DOHH2 (cell line): ENCODE data around the gene MYH13.

Source experiments
- H3F3A ChIP-seq: fragments of 200-600 bp; sonication (generic), shearing (Covaris generic); 2 replicates; pipeline ENCODE4 v1.6.0; 2016; ENCODE audit warnings: antibody characterized with exemption, mild to moderate bottlenecking; ENCODE audit not compliant: control insufficient read depth, insufficient read depth
- H3K27ac ChIP-seq: fragments of 200-600 bp; sonication (generic); 2 replicates; pipeline ENCODE4 v1.5.1; 2014; ENCODE audit warnings: low read depth, mild to moderate bottlenecking, low read length, moderate library complexity
- H3K27me3 ChIP-seq: fragments of 200-600 bp; sonication (generic); 2 replicates; pipeline ENCODE4 v1.6.1; 2014; ENCODE audit warnings: mild to moderate bottlenecking, low read length, mixed read lengths; ENCODE audit not compliant: control insufficient read depth
- H3K36me3 ChIP-seq: fragments of 200-600 bp; sonication (generic); 2 replicates; pipeline ENCODE4 v1.6.1; 2014; ENCODE audit warnings: mild to moderate bottlenecking, low read length, moderate library complexity, mixed read lengths; ENCODE audit not compliant: control insufficient read depth
- H3K4me1 ChIP-seq: fragments of 200-600 bp; sonication (generic); 2 replicates; pipeline ENCODE4 v1.6.1; 2014; ENCODE audit warnings: mild to moderate bottlenecking, low read length, mixed read lengths; ENCODE audit not compliant: control insufficient read depth
- H3K4me2 ChIP-seq: fragments of 200-600 bp; sonication (generic); 2 replicates; pipeline ENCODE4 v1.6.0; 2014; ENCODE audit warnings: mild to moderate bottlenecking, low read length, moderate library complexity
- H3K4me3 ChIP-seq: fragments of 200-600 bp; sonication (generic); 2 replicates; pipeline ENCODE4 v1.5.1; 2014; ENCODE audit warnings: mild to moderate bottlenecking, low read length, mixed read lengths
- H3K79me2 ChIP-seq: fragments of 200-600 bp; sonication (generic); 2 replicates; pipeline ENCODE4 v1.6.1; 2014; ENCODE audit warnings: mild to moderate bottlenecking, low read length, mixed read lengths; ENCODE audit not compliant: control insufficient read depth
- H3K9me2 ChIP-seq: fragments of 200-600 bp; sonication (generic); replicated peaks from 2 replicates; pipeline ENCODE4 v1.6.1; 2014; ENCODE audit warnings: mild to moderate bottlenecking, low read length, mixed read lengths; ENCODE audit not compliant: control insufficient read depth
- H3K9me3 ChIP-seq: fragments of 200-600 bp; sonication (generic); 2 replicates; pipeline ENCODE4 v1.6.1; 2014; ENCODE audit warnings: antibody characterized with exemption, low read length, mixed read lengths; ENCODE audit not compliant: control insufficient read depth, insufficient read depth
- H4K20me1 ChIP-seq: fragments of 200-600 bp; sonication (generic); 2 replicates; pipeline ENCODE4 v1.6.0; 2014; ENCODE audit warnings: low read depth, mild to moderate bottlenecking, antibody characterized with exemption, low read length, moderate library complexity; ENCODE audit not compliant: control insufficient read depth, insufficient read depth
- EZH2phosphoT487 ChIP-seq: fragments of 200-600 bp; sonication (generic); IDR thresholded peaks from 2 replicates; pipeline ENCODE4 v1.6.1; 2017; ENCODE audit warnings: borderline replicate concordance, mild to moderate bottlenecking, antibody characterized with exemption, low read length, moderate library complexity, mixed read lengths
- TF ChIP-seq, protein P1 (sequence below): fragments of 200-600 bp; sonication (generic); IDR thresholded peaks from one replicate; pipeline ENCODE4 v1.5.1; 2014; ENCODE audit warnings: antibody characterized with exemption, mild to moderate bottlenecking, low read depth, low read length; ENCODE audit not compliant: poor library complexity, severe bottlenecking

The MYH13 gene

DNA sequence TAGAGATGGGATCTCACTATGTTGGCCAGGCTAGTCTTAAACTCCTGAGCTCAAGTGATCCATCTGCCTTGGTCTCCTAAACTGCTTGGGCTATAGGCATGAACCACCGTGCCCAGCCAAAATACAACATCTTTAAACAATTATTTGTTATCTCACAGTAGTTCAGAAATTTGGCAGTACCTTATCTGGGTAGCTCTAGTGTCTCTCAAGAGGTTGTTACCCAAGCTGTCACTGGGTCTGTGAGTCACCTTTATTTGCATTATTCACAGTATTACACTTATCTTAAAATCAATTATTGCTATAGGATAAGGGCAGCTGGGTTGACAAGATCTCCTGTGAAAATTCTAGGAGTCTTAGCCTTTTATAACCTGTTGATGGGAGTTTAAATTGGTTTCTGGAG lies 110.4 kb downstream of the MYH13 start:
- Histone ChIP-seq H3F3A (no peaks in the 10 kb centered on the region), H3K9me3 (no peaks in the 10 kb centered on the region), H3K27me3 (no peaks in the 10 kb centered on the region), H3K4me3 (no peak overlapping the region), H3K4me2 (no peak overlapping the region), H3K9me2 (no peaks in the 10 kb centered on the region), H4K20me1 (no peaks in the 10 kb centered on the region), H3K36me3 (no peaks in the 10 kb centered on the region), H3K4me1 (no peaks in the 10 kb centered on the region), H3K27ac (no peak overlapping the region), H3K79me2 (no peaks in the 10 kb centered on the region)
- TF ChIP-seq, protein P1, sequence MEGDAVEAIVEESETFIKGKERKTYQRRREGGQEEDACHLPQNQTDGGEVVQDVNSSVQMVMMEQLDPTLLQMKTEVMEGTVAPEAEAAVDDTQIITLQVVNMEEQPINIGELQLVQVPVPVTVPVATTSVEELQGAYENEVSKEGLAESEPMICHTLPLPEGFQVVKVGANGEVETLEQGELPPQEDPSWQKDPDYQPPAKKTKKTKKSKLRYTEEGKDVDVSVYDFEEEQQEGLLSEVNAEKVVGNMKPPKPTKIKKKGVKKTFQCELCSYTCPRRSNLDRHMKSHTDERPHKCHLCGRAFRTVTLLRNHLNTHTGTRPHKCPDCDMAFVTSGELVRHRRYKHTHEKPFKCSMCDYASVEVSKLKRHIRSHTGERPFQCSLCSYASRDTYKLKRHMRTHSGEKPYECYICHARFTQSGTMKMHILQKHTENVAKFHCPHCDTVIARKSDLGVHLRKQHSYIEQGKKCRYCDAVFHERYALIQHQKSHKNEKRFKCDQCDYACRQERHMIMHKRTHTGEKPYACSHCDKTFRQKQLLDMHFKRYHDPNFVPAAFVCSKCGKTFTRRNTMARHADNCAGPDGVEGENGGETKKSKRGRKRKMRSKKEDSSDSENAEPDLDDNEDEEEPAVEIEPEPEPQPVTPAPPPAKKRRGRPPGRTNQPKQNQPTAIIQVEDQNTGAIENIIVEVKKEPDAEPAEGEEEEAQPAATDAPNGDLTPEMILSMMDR: no peak
- TF ChIP-seq EZH2phosphoT487: no peak

DNA sequence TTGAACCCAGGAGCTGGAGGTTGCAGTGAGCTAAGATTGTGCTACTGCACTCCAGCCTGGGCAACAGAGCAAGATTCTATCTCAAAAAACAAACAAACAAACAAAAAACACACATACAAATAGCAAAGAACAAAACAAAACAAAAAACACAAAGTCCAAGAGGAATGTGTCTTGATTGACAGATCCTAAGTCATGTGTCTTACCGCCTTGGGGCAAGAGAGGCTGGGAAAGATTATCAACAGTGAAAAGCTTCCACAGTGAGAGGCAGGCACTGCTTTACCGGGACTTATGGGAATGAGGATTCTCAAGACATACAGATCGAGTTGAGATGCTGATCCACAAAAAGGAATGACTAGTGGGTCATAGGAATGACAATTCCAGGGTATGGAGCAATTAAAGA lies 111.7 kb downstream of the MYH13 start:
- Histone ChIP-seq H3K9me3 (no peaks in the 10 kb centered on the region), H3K4me1 (no peaks in the 10 kb centered on the region), H3K27ac (no peak overlapping the region), H3K4me3 (no peak overlapping the region), H3K27me3 (no peaks in the 10 kb centered on the region), H3K79me2 (no peaks in the 10 kb centered on the region), H3K4me2 (no peak overlapping the region), H3K9me2 (no peaks in the 10 kb centered on the region), H3F3A (no peaks in the 10 kb centered on the region), H3K36me3 (no peaks in the 10 kb centered on the region), H4K20me1 (no peaks in the 10 kb centered on the region)
- no peak for TF ChIP-seq EZH2phosphoT487
- TF ChIP-seq, protein P1: no peak

DNA sequence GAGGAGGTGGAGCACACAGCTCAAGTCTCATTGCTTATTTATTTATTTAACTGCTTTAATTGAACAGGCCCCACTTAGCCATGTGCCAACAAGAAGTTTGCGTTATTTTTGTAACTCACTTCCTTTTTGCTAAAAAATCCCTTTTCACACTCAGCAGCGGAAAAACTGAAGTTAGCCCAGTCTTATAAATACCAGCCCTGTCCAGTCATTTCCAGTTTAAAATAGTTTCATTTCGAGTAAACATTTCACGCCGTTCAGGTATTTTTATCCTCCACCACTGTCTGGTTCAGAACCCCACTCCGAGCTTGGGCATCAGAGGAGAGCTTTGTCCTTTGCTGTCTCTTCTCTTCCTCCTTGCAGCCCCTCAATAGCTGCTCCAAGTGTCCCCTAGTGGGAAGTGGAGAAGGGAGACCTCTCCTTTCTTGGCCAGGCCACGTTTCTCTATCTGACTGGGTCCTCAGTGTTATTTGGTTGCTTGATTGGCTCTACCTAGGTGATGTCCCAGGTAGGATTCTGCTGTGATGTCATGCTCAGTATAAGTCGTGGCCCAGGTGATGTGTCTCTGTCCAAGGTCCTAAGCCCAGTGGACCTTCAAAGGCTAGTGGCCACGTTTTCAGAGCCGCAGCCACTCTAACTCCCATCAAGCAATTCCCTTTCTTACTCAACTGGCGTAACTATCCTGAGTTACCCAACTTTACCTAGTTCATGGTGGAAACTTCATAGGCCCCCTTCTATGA lies 121.4 kb downstream of the MYH13 start:
- H3K79me2 ChIP-seq: no peaks in the 10 kb centered on the region
- no peaks in the 10 kb centered on the region for H3K27me3 ChIP-seq
- no peaks in the 10 kb centered on the region for H3F3A ChIP-seq
- no peaks in the 10 kb centered on the region for H4K20me1 ChIP-seq
- no peak overlapping the region for H3K27ac ChIP-seq
- no peaks in the 10 kb centered on the region for H3K4me1 ChIP-seq
- no peaks in the 10 kb centered on the region for H3K36me3 ChIP-seq
- no peak overlapping the region for H3K4me2 ChIP-seq
- no peak overlapping the region for H3K4me3 ChIP-seq
- H3K9me2 ChIP-seq: no peaks in the 10 kb centered on the region
- TF ChIP-seq EZH2phosphoT487: no peak
- TF ChIP-seq, protein P1: no peak
- no peaks in the 10 kb centered on the region for H3K9me3 ChIP-seq
